DND-41 (cell line): Measurements from ENCODE around the gene CEACAM19.

Experiments
- EZH2 ChIP-seq: IDR thresholded peaks from 3 replicates; pipeline ENCODE4 v1.6.1; 2012; ENCODE audit warnings: borderline replicate concordance, low read depth, mild to moderate bottlenecking, moderate library complexity, low read length, inconsistent platforms; ENCODE audit not compliant: severe bottlenecking
- TF ChIP-seq, protein P1 (sequence below): IDR thresholded peaks from 2 replicates; pipeline ENCODE4 v1.5.1; 2012; ENCODE audit warnings: borderline replicate concordance, low read length, moderate library complexity, mild to moderate bottlenecking; ENCODE audit not compliant: poor library complexity, severe bottlenecking; ENCODE audit errors: extremely low read depth

- TF ChIP-seq EZH2, result no peak
- TF ChIP-seq, protein P1, sequence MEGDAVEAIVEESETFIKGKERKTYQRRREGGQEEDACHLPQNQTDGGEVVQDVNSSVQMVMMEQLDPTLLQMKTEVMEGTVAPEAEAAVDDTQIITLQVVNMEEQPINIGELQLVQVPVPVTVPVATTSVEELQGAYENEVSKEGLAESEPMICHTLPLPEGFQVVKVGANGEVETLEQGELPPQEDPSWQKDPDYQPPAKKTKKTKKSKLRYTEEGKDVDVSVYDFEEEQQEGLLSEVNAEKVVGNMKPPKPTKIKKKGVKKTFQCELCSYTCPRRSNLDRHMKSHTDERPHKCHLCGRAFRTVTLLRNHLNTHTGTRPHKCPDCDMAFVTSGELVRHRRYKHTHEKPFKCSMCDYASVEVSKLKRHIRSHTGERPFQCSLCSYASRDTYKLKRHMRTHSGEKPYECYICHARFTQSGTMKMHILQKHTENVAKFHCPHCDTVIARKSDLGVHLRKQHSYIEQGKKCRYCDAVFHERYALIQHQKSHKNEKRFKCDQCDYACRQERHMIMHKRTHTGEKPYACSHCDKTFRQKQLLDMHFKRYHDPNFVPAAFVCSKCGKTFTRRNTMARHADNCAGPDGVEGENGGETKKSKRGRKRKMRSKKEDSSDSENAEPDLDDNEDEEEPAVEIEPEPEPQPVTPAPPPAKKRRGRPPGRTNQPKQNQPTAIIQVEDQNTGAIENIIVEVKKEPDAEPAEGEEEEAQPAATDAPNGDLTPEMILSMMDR, result peak; percentile 74
Observed at GRCh38 chr19:44653977-44654774, 17.1 kb upstream of the CEACAM19 start.
